ENCODE data around the gene THUMPD3.

GRCh38 chr3:9386501-9387321 lies 23.9 kb downstream of the THUMPD3 start:
- TF ChIP-seq CTCF (conservative IDR thresholded peaks at IDR 0.05; ENCODE audit: low read length) (no peak), EZH2phosphoT487 (IDR thresholded peaks at IDR 0.05; ENCODE audit: borderline replicate concordance) (no peak)
